A549 (cell line): ENCODE measurements around the gene TXNDC17. TPM values are rescaled to one million over a fixed set of nuclear protein-coding genes. Genes with fewer than 3 reads are reported as not detected.
A peak's percentile ranks its signal among the peaks of the same experiment; 100 is the strongest.

Experiments
- ATAC-seq, 2 experiments: fragments of 200-7000 bp in 1 of 2; fragments of >200 bp in 1 of 2; cut with Nextera tagmentation in 1 of 2; cut with Tn5 transposase in 1 of 2; 3 replicates each; pipeline versions ENCODE4 v1.8.0 to v1.9.1; 2018 to 2020; ENCODE audit warnings: mild to moderate bottlenecking in 1 of 2, moderate library complexity in 1 of 2
- CTCF ChIA-PET: fragments of 300-600 bp; sonication (Branson Sonifier 250); formaldehyde crosslinking; extraction: SDS; loops from one replicate; lab custom pipeline; 2021; ENCODE audit warnings: antibody characterized with exemption, inconsistent platforms; lab: Yijun Ruan, JAX
- POLR2A ChIA-PET: fragments of 350-600 bp; formaldehyde crosslinking; extraction: SDS; loops from one replicate; lab custom pipeline; 2021; ENCODE audit warnings: antibody characterized with exemption, inconsistent platforms; lab: Yijun Ruan, JAX
- DNase-seq, 2 experiments: peaks; one replicate each; pipeline versions ENCODE4 v3.0.0 to v3.0.0-alpha.2; 2011 to 2016; ENCODE audit warnings: low read depth in 1 of 2, low spot score in 1 of 2
- FAIRE-seq: peaks from 2 replicates; lab custom pipeline; 2011; peaks lifted over from hg19 to GRCh38; lab: Jason Lieb, UNC
- H3K27ac ChIP-seq, 2 experiments: fragments of >200 bp; sonication (Bioruptor Twin); formaldehyde crosslinking; 3 replicates each; pipeline ENCODE4 v1.5.1; 2016 to 2017
- H3K4me1 ChIP-seq: fragments of >200 bp; sonication (Bioruptor Twin); formaldehyde crosslinking; 3 replicates; pipeline ENCODE4 v1.6.1; 2016
- H3K4me2 ChIP-seq: fragments of >200 bp; sonication (Bioruptor Twin); formaldehyde crosslinking; 3 replicates; pipeline ENCODE4 v1.6.1; 2016
- H3K4me3 ChIP-seq: fragments of >200 bp; sonication (Bioruptor Twin); formaldehyde crosslinking; 3 replicates; pipeline ENCODE4 v1.5.1; 2016
- H3K9me3 ChIP-seq: fragments of >200 bp; sonication (Bioruptor Twin); formaldehyde crosslinking; 3 replicates; pipeline ENCODE4 v1.6.1; 2016
- BHLHE40 ChIP-seq: IDR thresholded peaks from 2 replicates; pipeline ENCODE4 v1.6.1; 2012; ENCODE audit warnings: low read depth, low read length, inconsistent platforms
- EHMT2 ChIP-seq: fragments of 200-600 bp; sonication (generic); IDR thresholded peaks from 2 replicates; pipeline ENCODE4 v1.6.1; 2016; ENCODE audit warnings: antibody characterized with exemption, low read depth, mild to moderate bottlenecking, moderate library complexity
- EP300 ChIP-seq, 2 experiments: fragments of >200 bp; sonication (Bioruptor Twin); formaldehyde crosslinking; IDR thresholded peaks; 2 replicates in 1 of 2; 3 replicates in 1 of 2; pipeline ENCODE4 v1.6.1; 2016 to 2017
- FOSL2 ChIP-seq, 2 experiments: fragments of 450-650 bp in 1 of 2; fragments of >200 bp in 1 of 2; sonication (Bioruptor Twin) in 1 of 2; formaldehyde crosslinking; IDR thresholded peaks; 2 replicates each; pipeline versions ENCODE4 v1.5.0 to v1.6.1; 2016 to 2020; ENCODE audit warnings: mild to moderate bottlenecking in 1 of 2, moderate library complexity in 1 of 2
- HOXB13 ChIP-seq: fragments of 250-450 bp; sonication (Bioruptor Pico); IDR thresholded peaks from 2 replicates; pipeline ENCODE4 v1.5.0; 2020; ENCODE audit warnings: low read depth, mild to moderate bottlenecking, moderate library complexity
- JUNB ChIP-seq: fragments of >200 bp; sonication (Bioruptor Twin); formaldehyde crosslinking; IDR thresholded peaks from 2 replicates; pipeline ENCODE4 v1.6.1; 2016
- MAZ ChIP-seq: fragments of 150-350 bp; IDR thresholded peaks from 2 replicates; pipeline ENCODE4 v1.6.1; 2014; ENCODE audit warnings: antibody characterized with exemption, low read depth, low read length, borderline replicate concordance
- NR3C1 ChIP-seq: fragments of >200 bp; sonication (Bioruptor Twin); formaldehyde crosslinking; IDR thresholded peaks from 3 replicates; pipeline ENCODE4 v1.6.1; 2017
- POLR2A ChIP-seq: IDR thresholded peaks from 2 replicates; pipeline ENCODE4 v1.6.1; 2012; ENCODE audit warnings: mild to moderate bottlenecking, low read length
- RAD21 ChIP-seq, 2 experiments: fragments of >200 bp in 1 of 2; sonication (Bioruptor Twin) in 1 of 2; formaldehyde crosslinking in 1 of 2; IDR thresholded peaks in 1 of 2; conservative IDR thresholded peaks in 1 of 2; 2 replicates in 1 of 2; 3 replicates in 1 of 2; pipeline ENCODE4 v1.6.1; 2012 to 2018; ENCODE audit warnings: inconsistent platforms in 1 of 2
- RCOR1 ChIP-seq: fragments of 150-350 bp; IDR thresholded peaks from 2 replicates; pipeline ENCODE4 v1.6.1; 2014; ENCODE audit warnings: antibody characterized with exemption, low read length, low read depth
- RFX5 ChIP-seq: fragments of 450-650 bp; IDR thresholded peaks from 2 replicates; pipeline ENCODE4 v1.7.1; 2014; ENCODE audit warnings: antibody characterized with exemption, mild to moderate bottlenecking, moderate library complexity
- USF2 ChIP-seq: fragments of 450-650 bp; IDR thresholded peaks from 2 replicates; pipeline ENCODE4 v1.6.1; 2014; ENCODE audit warnings: antibody characterized with exemption
- ZFP36 ChIP-seq: fragments of 450-650 bp; IDR thresholded peaks from 2 replicates; pipeline ENCODE4 v1.6.1; 2014; ENCODE audit warnings: borderline replicate concordance; ENCODE audit not compliant: partially characterized antibody
- WGBS: methylation state at CpG from one replicate; pipeline ENCODE4 v1.1.6; 2017; ENCODE audit errors: missing lambda C conversion rate; 5-methylcytosine and 5-hydroxymethylcytosine counted together
- polyA plus RNA-seq, 4 experiments: library from polyadenylated mRNA; depleted of rRNA in 3 of 4; stranded (reverse); fragments of >200 nt; fragmentation: RNase III in 1 of 4; extraction: RNeasy Plus Mini Kit Qiagen cat#74134 plus additional on column Dnase treatment in 1 of 4; gene quantifications; 2 replicates in 3 of 4; 3 replicates in 1 of 4; pipeline ENCODE4 v1.2.3, GENCODE V29; 2011 to 2017
- TF ChIP-seq, protein P1 (sequence below): fragments of 250-450 bp; sonication (Bioruptor Pico); IDR thresholded peaks from 2 replicates; pipeline ENCODE4 v1.5.0; 2020; ENCODE audit warnings: low read depth, mild to moderate bottlenecking, moderate library complexity
- TF ChIP-seq, protein P2 (sequence below): fragments of >200 bp; sonication (Bioruptor Twin); formaldehyde crosslinking; IDR thresholded peaks from 3 replicates; pipeline ENCODE4 v1.6.1; 2016
- TF ChIP-seq, protein P3 (sequence below): fragments of >200 bp; sonication (Bioruptor Twin); formaldehyde crosslinking; IDR thresholded peaks from 2 replicates; pipeline ENCODE4 v1.6.1; 2016
- TF ChIP-seq, protein P4 (sequence below): IDR thresholded peaks from 2 replicates; pipeline ENCODE4 v1.6.1; 2012

The TXNDC17 gene
- polyA plus RNA-seq, 2 of the 4 experiments (the other 2 are of a cell fraction) = 572 to 621 TPM

GRCh38 chr17:6603744-6604325, 37.0 kb upstream of the TXNDC17 start:
- Histone ChIP-seq H3K9me3 (no peaks in the 10 kb centered on the region), H3K4me3 (no peak overlapping the region), H3K4me1 (peaks cover 34% of the 10 kb centered on the region), H3K27ac (peak overlapping the region in 1 of 2 experiments; percentile 4; a peak in 1 of 6 replicates), H3K4me2 (no peak overlapping the region)
- POLR2A ChIA-PET = no interaction called here
- CTCF ChIA-PET = interaction anchor here (1.0 kb wide), 2 partner anchors 129 to 131 kb away, joined by 3 to 4 read pairs; no protein-coding TSS in a partner anchor
- peak in 1 of 2 experiments; percentile 23 for DNase-seq
- TF ChIP-seq RAD21 (conservative IDR thresholded peaks at IDR 0.05 in 1 of 2, IDR thresholded peaks at IDR 0.05 in 1 of 2) (peak in 1 of 2 experiments; percentile 30; a peak in 1 of 5 replicates), EHMT2 (no peak)
- peak; percentile 25 to 60; a peak in 4 of 6 replicates for ATAC-seq
- peak; percentile 39 for FAIRE-seq
- 67% methylated on average over 3 of the region's 3 CpGs for WGBS

GRCh38 chr17:6605142-6605541, 35.7 kb upstream of the TXNDC17 start:
- Histone ChIP-seq H3K4me1 (peaks cover 24% of the 10 kb centered on the region), H3K4me2 (no peak overlapping the region), H3K9me3 (no peaks in the 10 kb centered on the region)
- ATAC-seq = no peak
- TF ChIP-seq POLR2A (0 out of 2 replicates have a peak, but pooled peaks have one; percentile 18), RCOR1 (no peak)
- TF ChIP-seq, all 56 proteins: peak for 1
- Histone ChIP-seq H3K27ac (no peak overlapping the region), H3K4me3 (no peak overlapping the region)
- ChIA-PET CTCF (interaction anchor here (0.7 to 6.1 kb wide), 4 partner anchors 28 to 405 kb away, joined by 3 to 40 read pairs (median 4); no protein-coding TSS in a partner anchor), POLR2A (no interaction called here)
- DNase-seq (no peak), FAIRE-seq (no peak)
- WGBS = 87% methylated on average over 6 of the region's 6 CpGs

- FAIRE-seq (peak; percentile 85), DNase-seq (peak; percentile 16 to 51), ATAC-seq (peak; percentile 43 to 56; a peak in 3 of 6 replicates)
- Histone ChIP-seq H3K4me1 (peaks cover 19% of the 10 kb centered on the region), H3K4me3 (no peak overlapping the region), H3K9me3 (no peaks in the 10 kb centered on the region), H3K4me2 (0 out of 3 replicates have a peak overlapping the region, but pooled peaks have one; percentile 9), H3K27ac (no peak overlapping the region)
- WGBS = 29% methylated on average over 3 of the region's 3 CpGs
- TF ChIP-seq, protein P1, sequence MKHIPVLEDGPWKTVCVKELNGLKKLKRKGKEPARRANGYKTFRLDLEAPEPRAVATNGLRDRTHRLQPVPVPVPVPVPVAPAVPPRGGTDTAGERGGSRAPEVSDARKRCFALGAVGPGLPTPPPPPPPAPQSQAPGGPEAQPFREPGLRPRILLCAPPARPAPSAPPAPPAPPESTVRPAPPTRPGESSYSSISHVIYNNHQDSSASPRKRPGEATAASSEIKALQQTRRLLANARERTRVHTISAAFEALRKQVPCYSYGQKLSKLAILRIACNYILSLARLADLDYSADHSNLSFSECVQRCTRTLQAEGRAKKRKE (CRISPR knock-in tag) = no peak
- TF ChIP-seq BHLHE40 (no peak), JUNB (peak; percentile 34; the same call in 1 of the 2 replicates), RAD21 (conservative IDR thresholded peaks at IDR 0.05 in 1 of 2, IDR thresholded peaks at IDR 0.05 in 1 of 2) (no peak), ZFP36 (no peak), FOSL2 (IDR thresholded peaks at IDR 0.05) (no peak), FOSL2 (CRISPR knock-in tag; IDR thresholded peaks at IDR 0.05) (peak; percentile 73)
- TF ChIP-seq, protein P2, sequence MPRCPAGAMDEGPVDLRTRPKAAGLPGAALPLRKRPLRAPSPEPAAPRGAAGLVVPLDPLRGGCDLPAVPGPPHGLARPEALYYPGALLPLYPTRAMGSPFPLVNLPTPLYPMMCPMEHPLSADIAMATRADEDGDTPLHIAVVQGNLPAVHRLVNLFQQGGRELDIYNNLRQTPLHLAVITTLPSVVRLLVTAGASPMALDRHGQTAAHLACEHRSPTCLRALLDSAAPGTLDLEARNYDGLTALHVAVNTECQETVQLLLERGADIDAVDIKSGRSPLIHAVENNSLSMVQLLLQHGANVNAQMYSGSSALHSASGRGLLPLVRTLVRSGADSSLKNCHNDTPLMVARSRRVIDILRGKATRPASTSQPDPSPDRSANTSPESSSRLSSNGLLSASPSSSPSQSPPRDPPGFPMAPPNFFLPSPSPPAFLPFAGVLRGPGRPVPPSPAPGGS = no peak
- TF ChIP-seq, protein P3, sequence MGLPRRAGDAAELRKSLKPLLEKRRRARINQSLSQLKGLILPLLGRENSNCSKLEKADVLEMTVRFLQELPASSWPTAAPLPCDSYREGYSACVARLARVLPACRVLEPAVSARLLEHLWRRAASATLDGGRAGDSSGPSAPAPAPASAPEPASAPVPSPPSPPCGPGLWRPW = no peak
- TF ChIP-seq, protein P4, sequence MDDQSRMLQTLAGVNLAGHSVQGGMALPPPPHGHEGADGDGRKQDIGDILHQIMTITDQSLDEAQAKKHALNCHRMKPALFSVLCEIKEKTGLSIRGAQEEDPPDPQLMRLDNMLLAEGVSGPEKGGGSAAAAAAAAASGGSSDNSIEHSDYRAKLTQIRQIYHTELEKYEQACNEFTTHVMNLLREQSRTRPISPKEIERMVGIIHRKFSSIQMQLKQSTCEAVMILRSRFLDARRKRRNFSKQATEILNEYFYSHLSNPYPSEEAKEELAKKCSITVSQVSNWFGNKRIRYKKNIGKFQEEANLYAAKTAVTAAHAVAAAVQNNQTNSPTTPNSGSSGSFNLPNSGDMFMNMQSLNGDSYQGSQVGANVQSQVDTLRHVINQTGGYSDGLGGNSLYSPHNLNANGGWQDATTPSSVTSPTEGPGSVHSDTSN = no peak
- POLR2A ChIA-PET = interaction anchor here (0.7 kb wide), 1 partner anchor 137 kb away, joined by 3 read pairs; no protein-coding TSS in a partner anchor
- CTCF ChIA-PET = interaction anchor here (1.0 to 6.1 kb wide), 4 partner anchors 10 to 136 kb away, joined by 3 to 40 read pairs (median 4); no protein-coding TSS in a partner anchor
Observed at GRCh38 chr17:6608321-6608720, 32.5 kb upstream of the TXNDC17 start.

GRCh38 chr17:6610011-6610410, 30.8 kb upstream of the TXNDC17 start:
- ATAC-seq = no peak
- Histone ChIP-seq H3K4me1 (peaks cover 12% of the 10 kb centered on the region), H3K27ac (no peak overlapping the region), H3K4me2 (no peak overlapping the region), H3K4me3 (no peak overlapping the region), H3K9me3 (no peaks in the 10 kb centered on the region)
- ChIA-PET CTCF (interaction anchor here (0.9 to 6.1 kb wide), 5 partner anchors 10 to 137 kb away, joined by 3 to 40 read pairs (median 3); partner anchors contain the start of genes KIAA0753 and TXNDC17), POLR2A (no interaction called here)
- no peak for DNase-seq
- 88% methylated on average over 5 of the region's 5 CpGs for WGBS
- no peak for FAIRE-seq
- no peak for TF ChIP-seq NR3C1
- no peak for TF ChIP-seq EHMT2
- TF ChIP-seq HOXB13 (CRISPR knock-in tag) = no peak
- no peak for TF ChIP-seq USF2
- TF ChIP-seq MAZ = no peak
- no peak for TF ChIP-seq EP300 (IDR thresholded peaks at IDR 0.05)
- TF ChIP-seq RFX5 = no peak
